ENCODE measurements around the gene TEX9.
"Not testable (repeated sequence)": the region's sequence is repeated elsewhere in the genome, so short reads cannot be mapped to it uniquely, and the experiment has no call there.

TEX9 gene

GRCh38 chr15:56365075-56365711 is at the start of gene TEX9:
Gene TEX9 (plus strand): TSS chr15:56365426. CDS start chr15:56365451, 25 bp downstream.
- H3K9ac ChIP-seq: peak within 1 kb of the TSS in 1 of 11 experiments; percentile 23; a peak in 1 of 22 replicates
- H4K20me1 ChIP-seq: no peaks in the 10 kb centered on the region
- TF ChIP-seq Cebpa-rat (IDR thresholded peaks at IDR 0.05): no peak
- H3K9me3 ChIP-seq (replicated peaks in 1 of 11): peaks cover 13 to 39% (median 30%) of the 10 kb centered on the region in 11 experiments
- H3K27me3 ChIP-seq: peaks cover 21 to 31% (median 26%) of the 10 kb centered on the region in 11 experiments
- no peaks in the 10 kb centered on the region for H3K36me3 ChIP-seq
- H3K4me2 ChIP-seq: peak within 1 kb of the TSS; percentile 3 to 56 (median 41); a peak in 19 of 22 replicates
- no peaks in the 10 kb centered on the region for H3K4me1 ChIP-seq
- no peak within 1 kb of the TSS for H3K27ac ChIP-seq
- H3K4me3 ChIP-seq: peak within 1 kb of the TSS; percentile 25 to 64 (median 48)

DNA sequence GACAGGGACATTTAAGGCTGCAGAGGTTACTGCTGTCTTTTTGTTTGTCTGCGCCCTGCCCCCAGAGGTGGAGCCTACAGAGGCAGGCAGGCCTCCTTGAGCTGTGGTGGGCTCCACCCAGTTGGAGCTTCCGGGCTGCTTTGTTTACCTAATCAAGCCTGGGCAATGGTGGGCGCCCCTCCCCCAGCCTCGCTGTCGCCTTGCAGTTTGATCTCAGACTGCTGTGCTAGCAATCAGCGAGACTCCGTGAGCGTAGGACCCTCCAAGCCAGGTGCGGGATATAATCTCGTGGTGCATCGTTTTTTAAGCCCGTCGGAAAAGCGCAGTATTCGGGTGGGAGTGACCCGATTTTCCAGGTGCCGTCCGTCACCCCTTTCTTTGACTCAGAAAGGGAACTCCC is 48.7 kb upstream of the TEX9 start:
- H3K4me3 ChIP-seq, H4K20me1 ChIP-seq, H3K9ac ChIP-seq, H3K4me1 ChIP-seq, H3K27ac ChIP-seq, H3K4me2 ChIP-seq, H3K36me3 ChIP-seq, H3K27me3 ChIP-seq: not testable (repeated sequence)
- H3K9me3 ChIP-seq (replicated peaks in 1 of 11): peaks cover 0 to 13% (median 8%) of the 10 kb centered on the region in 11 experiments; a peak in 9 of 22 replicates

- H3K36me3 ChIP-seq: no peaks in the 10 kb centered on the region
- no peaks in the 10 kb centered on the region for H3K27me3 ChIP-seq
- H3K9ac ChIP-seq: no peak overlapping the region
- H3K4me1 ChIP-seq: peaks cover 0 to 14% (median 0%) of the 10 kb centered on the region in 10 experiments; a peak in 5 of 20 replicates
- no peak for TF ChIP-seq Cebpa-rat (IDR thresholded peaks at IDR 0.05)
- H3K4me2 ChIP-seq: no peak overlapping the region
- H4K20me1 ChIP-seq: no peaks in the 10 kb centered on the region
- H3K4me3 ChIP-seq: no peak overlapping the region
- H3K9me3 ChIP-seq (replicated peaks in 1 of 11): peaks cover 0 to 13% (median 8%) of the 10 kb centered on the region in 11 experiments; a peak in 9 of 22 replicates
- no peak overlapping the region for H3K27ac ChIP-seq
These were observed 44.9 kb upstream of the TEX9 start for GRCh38 chr15:56320316-56320715.

DNA sequence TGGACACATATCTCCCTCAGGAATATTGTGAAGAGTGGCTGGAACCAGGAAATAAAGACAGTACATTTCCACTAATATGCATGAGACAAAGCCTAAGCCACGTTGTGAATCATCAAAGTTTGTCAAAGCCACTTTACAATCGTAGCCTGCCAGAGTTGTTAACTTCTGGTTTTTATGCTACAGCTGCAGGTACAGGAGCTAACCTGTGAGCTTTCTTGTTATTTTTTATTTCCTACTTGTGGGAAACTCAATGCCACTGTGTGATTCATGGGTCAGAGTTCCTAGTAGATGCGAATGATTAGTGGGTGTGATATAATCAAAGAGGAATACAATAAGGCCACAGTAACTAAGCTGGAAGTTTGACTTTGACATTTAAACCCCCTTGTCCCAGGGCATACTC is 44.4 kb upstream of the TEX9 start:
- Histone ChIP-seq H3K4me2 (no peak overlapping the region), H3K36me3 (no peaks in the 10 kb centered on the region), H3K9ac (no peak overlapping the region), H4K20me1 (no peaks in the 10 kb centered on the region), H3K9me3 (replicated peaks in 1 of 11) (peaks cover 0 to 13% (median 8%) of the 10 kb centered on the region in 11 experiments; a peak in 9 of 22 replicates), H3K4me1 (peaks cover 0 to 14% (median 0%) of the 10 kb centered on the region in 10 experiments; a peak in 5 of 20 replicates), H3K4me3 (no peak overlapping the region), H3K27ac (no peak overlapping the region), H3K27me3 (no peaks in the 10 kb centered on the region)
- no peak for TF ChIP-seq Cebpa-rat (IDR thresholded peaks at IDR 0.05)

DNA sequence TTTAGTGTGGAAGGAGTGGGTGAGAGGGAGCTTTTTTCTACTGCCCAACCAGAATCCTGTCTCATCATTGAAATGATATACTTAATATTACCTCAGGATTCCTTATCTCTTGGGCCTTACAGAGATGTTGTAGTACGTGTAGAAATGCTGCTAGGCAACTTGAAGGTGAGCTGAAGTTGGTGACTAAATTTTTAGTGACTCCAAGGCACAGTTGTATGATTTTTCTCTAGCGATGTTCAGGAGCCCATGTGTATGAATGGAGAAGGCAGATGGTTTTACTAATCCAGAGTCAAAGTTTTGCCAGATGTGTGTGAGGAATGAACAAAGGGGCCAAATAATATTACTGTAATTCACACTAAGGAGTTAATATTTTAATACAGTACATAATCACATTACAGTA is 42.8 kb upstream of the TEX9 start:
- no peak overlapping the region for H3K9ac ChIP-seq
- no peaks in the 10 kb centered on the region for H3K36me3 ChIP-seq
- H3K4me3 ChIP-seq: no peak overlapping the region
- TF ChIP-seq Cebpa-rat (IDR thresholded peaks at IDR 0.05): no peak
- no peak overlapping the region for H3K4me2 ChIP-seq
- H3K9me3 ChIP-seq (replicated peaks in 1 of 11): peaks cover 0 to 9% (median 7%) of the 10 kb centered on the region in 11 experiments; a peak in 10 of 22 replicates
- no peak overlapping the region for H3K27ac ChIP-seq
- no peaks in the 10 kb centered on the region for H4K20me1 ChIP-seq
- H3K27me3 ChIP-seq: no peaks in the 10 kb centered on the region
- H3K4me1 ChIP-seq: peaks cover 0 to 14% (median 0%) of the 10 kb centered on the region in 10 experiments; a peak in 5 of 20 replicates

- no peak overlapping the region for H3K4me3 ChIP-seq
- H3K27me3 ChIP-seq: no peaks in the 10 kb centered on the region
- TF ChIP-seq Cebpa-rat (IDR thresholded peaks at IDR 0.05): no peak
- no peaks in the 10 kb centered on the region for H3K36me3 ChIP-seq
- H3K27ac ChIP-seq: no peak overlapping the region
- no peak overlapping the region for H3K9ac ChIP-seq
- H3K9me3 ChIP-seq (replicated peaks in 1 of 11): peaks cover 0 to 10% (median 0%) of the 10 kb centered on the region in 11 experiments; a peak in 4 of 22 replicates
- H3K4me2 ChIP-seq: peak overlapping the region in 3 of 11 experiments; percentile 16 to 30 (median 18); a peak in 5 of 22 replicates
- H4K20me1 ChIP-seq: no peaks in the 10 kb centered on the region
- H3K4me1 ChIP-seq: peaks cover 0 to 14% (median 0%) of the 10 kb centered on the region in 10 experiments; a peak in 5 of 20 replicates
These were observed 41.8 kb upstream of the TEX9 start for GRCh38 chr15:56323435-56323834.

DNA sequence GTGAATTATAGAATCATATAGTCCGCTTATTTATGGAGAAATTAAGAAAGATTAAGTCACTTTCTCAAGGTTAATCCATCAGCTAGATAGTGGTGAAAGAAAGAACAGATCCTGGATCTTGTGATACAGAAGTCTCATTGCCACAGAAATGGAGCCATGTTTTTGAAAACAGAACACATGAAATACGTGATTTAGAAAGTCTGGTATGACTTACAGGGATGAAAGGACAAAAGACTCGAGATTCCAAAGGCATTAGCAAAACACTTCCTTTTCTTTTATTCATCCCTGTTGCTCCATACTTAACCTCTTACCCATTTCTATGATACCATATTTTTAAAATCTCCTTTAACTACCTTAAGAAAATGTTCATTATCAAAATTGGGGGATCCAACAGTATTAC is 40.0 kb upstream of the TEX9 start:
- H3K36me3 ChIP-seq: no peaks in the 10 kb centered on the region
- H3K4me2 ChIP-seq: no peak overlapping the region
- H3K4me1 ChIP-seq: peaks cover 0 to 14% (median 0%) of the 10 kb centered on the region in 10 experiments; a peak in 5 of 20 replicates
- H4K20me1 ChIP-seq: no peaks in the 10 kb centered on the region
- TF ChIP-seq Cebpa-rat (IDR thresholded peaks at IDR 0.05): no peak
- no peak overlapping the region for H3K4me3 ChIP-seq
- no peak overlapping the region for H3K9ac ChIP-seq
- no peaks in the 10 kb centered on the region for H3K27me3 ChIP-seq
- no peak overlapping the region for H3K27ac ChIP-seq
- peaks cover 0 to 15% (median 0%) of the 10 kb centered on the region in 11 experiments; a peak in 3 of 22 replicates for H3K9me3 ChIP-seq (replicated peaks in 1 of 11)

DNA sequence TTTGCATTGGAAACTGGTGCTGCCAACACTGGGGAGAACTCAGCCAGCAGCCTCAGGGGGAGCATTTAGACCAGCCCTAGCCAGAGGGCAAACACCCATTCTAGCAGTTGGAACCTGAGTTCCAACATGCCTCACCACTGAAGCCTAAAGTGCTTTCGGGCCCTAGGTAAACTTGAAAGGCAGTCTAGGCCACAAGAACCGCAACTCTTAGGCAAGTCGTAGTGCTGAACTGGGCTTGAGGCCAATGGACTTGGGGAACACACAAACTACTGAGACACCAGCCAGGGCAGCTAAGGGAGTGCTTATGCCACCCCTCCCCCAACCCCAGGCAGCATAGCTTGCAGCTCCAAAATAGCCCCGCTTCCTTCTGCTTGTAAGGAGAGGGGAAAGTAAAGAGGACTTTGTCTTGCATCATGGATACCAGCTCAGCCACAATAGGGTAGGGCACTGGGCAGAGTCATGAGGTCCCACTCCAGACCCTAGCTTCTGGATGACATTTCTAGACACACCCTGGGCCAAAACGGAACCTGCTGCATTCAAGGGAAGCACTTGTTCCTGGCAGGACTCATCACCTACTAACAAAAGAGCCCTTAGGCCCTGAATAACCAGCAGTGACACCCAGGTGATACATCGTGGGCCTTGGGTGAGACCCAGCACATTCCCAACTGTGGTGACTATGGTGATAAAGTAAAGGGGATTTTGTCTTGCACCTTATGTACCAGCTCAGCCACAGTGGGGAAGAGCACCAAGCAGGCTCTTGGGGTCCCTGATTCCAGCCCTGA is 37.3 kb upstream of the TEX9 start:
- H4K20me1 ChIP-seq: no peaks in the 10 kb centered on the region
- TF ChIP-seq Cebpa-rat (IDR thresholded peaks at IDR 0.05): no peak
- no peak overlapping the region for H3K27ac ChIP-seq
- H3K4me1 ChIP-seq: peaks cover 0 to 12% (median 0%) of the 10 kb centered on the region in 10 experiments; a peak in 5 of 20 replicates
- no peak overlapping the region for H3K4me2 ChIP-seq
- H3K4me3 ChIP-seq: no peak overlapping the region
- H3K36me3 ChIP-seq: no peaks in the 10 kb centered on the region
- H3K27me3 ChIP-seq: no peaks in the 10 kb centered on the region
- peaks cover 6 to 20% (median 12%) of the 10 kb centered on the region in 11 experiments; a peak in 14 of 22 replicates for H3K9me3 ChIP-seq (replicated peaks in 1 of 11)
- no peak overlapping the region for H3K9ac ChIP-seq

DNA sequence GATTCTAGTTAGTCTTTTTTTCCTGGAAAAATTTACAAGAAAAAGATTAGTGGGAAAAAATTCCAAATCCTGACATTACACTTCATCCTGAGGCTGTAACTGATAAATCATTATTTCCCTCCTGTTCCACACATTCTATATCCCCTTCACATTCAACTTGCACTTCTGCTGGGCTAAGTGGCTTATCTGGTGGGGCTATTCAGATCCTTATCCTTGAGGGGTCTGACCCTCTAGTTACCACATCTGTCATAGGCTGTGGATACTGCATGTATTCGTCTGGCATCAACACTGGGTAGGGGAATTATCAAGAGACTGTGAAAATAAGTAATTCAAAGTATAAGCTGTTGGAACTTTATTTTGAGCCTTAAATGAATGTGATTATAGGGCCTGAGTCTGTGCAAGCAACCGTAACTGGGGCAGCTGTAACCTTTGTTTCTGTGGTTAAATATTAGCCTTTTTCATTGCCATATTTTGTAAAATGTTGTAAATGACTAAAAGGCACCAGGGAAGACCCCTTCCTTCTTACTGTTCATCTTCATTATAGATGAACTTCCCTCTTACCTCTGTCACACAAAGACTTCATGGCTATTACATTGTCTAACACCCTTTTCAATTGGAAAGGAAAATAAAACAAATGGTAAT is 28.0 kb upstream of the TEX9 start:
- H3K9me3 ChIP-seq (replicated peaks in 1 of 11): peaks cover 0 to 10% (median 0%) of the 10 kb centered on the region in 11 experiments; a peak in 1 of 22 replicates
- no peaks in the 10 kb centered on the region for H3K4me1 ChIP-seq
- no peaks in the 10 kb centered on the region for H4K20me1 ChIP-seq
- no peak overlapping the region for H3K9ac ChIP-seq
- no peak overlapping the region for H3K4me3 ChIP-seq
- no peak for TF ChIP-seq Cebpa-rat (IDR thresholded peaks at IDR 0.05)
- H3K36me3 ChIP-seq: no peaks in the 10 kb centered on the region
- H3K27ac ChIP-seq: no peak overlapping the region
- H3K4me2 ChIP-seq: no peak overlapping the region
- H3K27me3 ChIP-seq: no peaks in the 10 kb centered on the region

Data from BLaER1 treated with 17β-estradiol and CSF1 and Interleukin-3, amounts not matched to agents 10 nM and 100 nM (cell line).